Neural progenitor cell (in vitro differentiated cells): ENCODE results near the gene SEMA4D. TPM values are rescaled to one million over a fixed set of nuclear protein-coding genes. Genes with fewer than 3 reads are reported as not detected.

Experiments
- DNase-seq: peaks from one replicate; pipeline ENCODE4 v3.0.0-alpha.2; 2016; ENCODE audit warnings: low spot score
- H2AFZ ChIP-seq: fragments of 200-600 bp; sonication (generic); replicated peaks from 2 replicates; pipeline ENCODE4 v1.6.1; 2016; ENCODE audit warnings: antibody characterized with exemption
- H3F3A ChIP-seq: fragments of 200-600 bp; sonication (generic); 2 replicates; pipeline ENCODE4 v1.6.1; 2016; ENCODE audit warnings: antibody characterized with exemption, low read depth
- H3K27ac ChIP-seq: fragments of 200-600 bp; sonication (generic); 2 replicates; pipeline ENCODE4 v1.5.1; 2016; ENCODE audit warnings: mild to moderate bottlenecking
- H3K27me3 ChIP-seq: fragments of 200-600 bp; sonication (generic); 2 replicates; pipeline ENCODE4 v1.6.1; 2016; ENCODE audit warnings: mild to moderate bottlenecking, moderate library complexity
- H3K36me3 ChIP-seq: fragments of 200-600 bp; sonication (generic); 2 replicates; pipeline ENCODE4 v1.5.1; 2016
- H3K4me1 ChIP-seq: fragments of 200-600 bp; sonication (generic); 2 replicates; pipeline ENCODE4 v1.6.1; 2016; ENCODE audit warnings: mixed run types
- H3K4me2 ChIP-seq: fragments of 200-600 bp; sonication (generic); 2 replicates; pipeline ENCODE4 v1.6.1; 2016
- H3K4me3 ChIP-seq: fragments of 200-600 bp; sonication (generic); 2 replicates; pipeline ENCODE4 v1.5.1; 2016
- H3K79me2 ChIP-seq: fragments of 200-600 bp; sonication (generic); 2 replicates; pipeline ENCODE4 v1.6.1; 2016; ENCODE audit warnings: low read depth
- H3K9ac ChIP-seq: fragments of 200-600 bp; sonication (generic); 2 replicates; pipeline ENCODE4 v1.6.1; 2016
- H3K9me3 ChIP-seq: fragments of 200-600 bp; sonication (generic); 2 replicates; pipeline ENCODE4 v1.5.1; 2016; ENCODE audit warnings: low read depth
- H4K20me1 ChIP-seq: fragments of 200-600 bp; sonication (generic); 2 replicates; pipeline ENCODE4 v1.6.1; 2016; ENCODE audit warnings: low read depth
- H3K27ac Mint-ChIP-seq: 3 replicates; pipeline ENCODE4 v1.8.0; 2021; ENCODE audit warnings: mixed read lengths
- H3K27me3 Mint-ChIP-seq: 2 replicates; pipeline ENCODE4 v1.8.0; 2022; ENCODE audit warnings: low read depth, mild to moderate bottlenecking, inconsistent platforms, moderate library complexity, mixed read lengths; ENCODE audit not compliant: insufficient read depth
- H3K36me3 Mint-ChIP-seq: 3 replicates; pipeline ENCODE4 v1.8.0; 2021; ENCODE audit warnings: mixed read lengths
- H3K4me1 Mint-ChIP-seq: 3 replicates; pipeline ENCODE4 v1.8.0; 2021; ENCODE audit warnings: mixed read lengths
- H3K4me3 Mint-ChIP-seq: 3 replicates; pipeline ENCODE4 v1.8.0; 2021; ENCODE audit warnings: mild to moderate bottlenecking, moderate library complexity, mixed read lengths
- H3K9me3 Mint-ChIP-seq: 3 replicates; pipeline ENCODE4 v1.8.0; 2020; ENCODE audit warnings: mixed read lengths
- EZH2 ChIP-seq: fragments of 200-600 bp; sonication (generic); IDR thresholded peaks from 2 replicates; pipeline ENCODE4 v1.6.1; 2017; ENCODE audit warnings: antibody characterized with exemption, mild to moderate bottlenecking, moderate library complexity
- EZH2phosphoT487 ChIP-seq: fragments of 200-600 bp; sonication (generic); IDR thresholded peaks from 2 replicates; pipeline ENCODE4 v1.6.1; 2017; ENCODE audit warnings: antibody characterized with exemption
- total RNA-seq: library from RNA; depleted of rRNA; stranded (reverse); fragments of >200 nt; gene quantifications from 2 replicates; pipeline ENCODE4 v1.2.3, GENCODE V29; 2015; ENCODE audit warnings: low replicate concordance
- TF ChIP-seq, protein P1 (sequence below): fragments of 200-600 bp; sonication (generic); IDR thresholded peaks from 2 replicates; pipeline ENCODE4 v1.5.1; 2017; ENCODE audit warnings: antibody characterized with exemption, mild to moderate bottlenecking

SEMA4D gene
- total RNA-seq, 1 donor from 2014 or later, result 19.1 TPM

DNA sequence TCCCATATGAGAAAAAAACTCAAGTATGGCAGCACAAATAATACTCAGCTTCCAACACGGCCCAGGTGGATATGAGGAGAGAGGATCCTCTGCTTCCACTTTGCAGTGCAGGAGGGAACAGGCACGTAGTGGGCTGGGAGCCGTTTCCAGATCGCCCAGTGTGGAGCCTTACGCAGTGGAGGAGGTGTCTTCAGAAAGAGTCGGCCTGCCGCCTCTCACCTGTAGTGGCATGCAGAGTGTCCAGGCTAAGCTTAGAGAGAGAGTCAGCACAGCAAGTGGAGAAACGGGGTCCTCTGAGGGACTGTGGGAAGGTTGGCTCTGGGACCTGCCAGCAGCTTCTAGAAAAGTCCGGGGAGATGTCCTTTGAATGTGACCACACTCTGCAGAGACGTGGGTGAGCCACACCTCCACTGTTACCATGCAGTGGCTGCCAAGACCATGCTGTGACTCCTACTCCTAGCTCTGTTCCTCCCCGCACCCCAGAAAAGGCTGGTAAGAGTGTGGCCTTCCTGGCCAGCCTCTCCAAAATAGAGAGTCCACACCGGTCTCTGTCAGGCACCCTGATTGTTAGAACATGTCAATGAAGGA lies 3.5 kb upstream of the SEMA4D start:
- no peak overlapping the region for H2AFZ ChIP-seq
- H3K27ac Mint-ChIP-seq, result no peak overlapping the region
- no peaks in the 10 kb centered on the region for H3K27me3 ChIP-seq

DNA sequence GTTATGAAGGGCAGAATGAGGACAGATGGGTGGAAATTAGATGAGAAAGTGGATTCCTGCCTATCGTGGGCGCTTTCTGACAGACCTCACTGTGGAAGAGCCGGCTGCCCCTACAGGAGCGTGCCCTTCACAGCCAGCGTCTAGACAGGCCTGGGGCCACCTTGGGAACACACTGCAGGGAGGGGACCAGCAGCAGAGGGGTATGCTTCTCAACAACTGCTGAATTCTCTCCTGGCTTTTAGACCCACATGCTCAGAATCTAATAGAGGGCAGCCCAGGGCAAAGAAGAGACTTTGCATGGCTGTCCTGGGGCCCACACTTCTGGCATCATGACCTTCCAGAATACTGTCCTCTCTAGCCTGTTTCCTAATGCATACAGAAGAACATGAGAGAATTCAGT lies 2.1 kb upstream of the SEMA4D start:
- Histone ChIP-seq H3K79me2 (peaks cover 23% of the 10 kb centered on the region), H3K27ac (no peak overlapping the region), H3K4me1 (peaks cover 19% of the 10 kb centered on the region), H2AFZ (no peak overlapping the region), H3K36me3 (no peaks in the 10 kb centered on the region), H3F3A (peaks cover 8% of the 10 kb centered on the region), H3K4me3 (no peak overlapping the region), H3K9ac (no peak overlapping the region), H3K9me3 (no peaks in the 10 kb centered on the region), H3K4me2 (no peak overlapping the region), H4K20me1 (peaks cover 22% of the 10 kb centered on the region), H3K27me3 (no peaks in the 10 kb centered on the region)
- H3K9me3 Mint-ChIP-seq, result no peaks in the 10 kb centered on the region
- peaks cover 21% of the 10 kb centered on the region for H3K4me1 Mint-ChIP-seq
- H3K4me3 Mint-ChIP-seq, result no peak overlapping the region
- no peaks in the 10 kb centered on the region for H3K36me3 Mint-ChIP-seq
- TF ChIP-seq EZH2phosphoT487 (no peak), EZH2 (no peak)
- TF ChIP-seq, protein P1, sequence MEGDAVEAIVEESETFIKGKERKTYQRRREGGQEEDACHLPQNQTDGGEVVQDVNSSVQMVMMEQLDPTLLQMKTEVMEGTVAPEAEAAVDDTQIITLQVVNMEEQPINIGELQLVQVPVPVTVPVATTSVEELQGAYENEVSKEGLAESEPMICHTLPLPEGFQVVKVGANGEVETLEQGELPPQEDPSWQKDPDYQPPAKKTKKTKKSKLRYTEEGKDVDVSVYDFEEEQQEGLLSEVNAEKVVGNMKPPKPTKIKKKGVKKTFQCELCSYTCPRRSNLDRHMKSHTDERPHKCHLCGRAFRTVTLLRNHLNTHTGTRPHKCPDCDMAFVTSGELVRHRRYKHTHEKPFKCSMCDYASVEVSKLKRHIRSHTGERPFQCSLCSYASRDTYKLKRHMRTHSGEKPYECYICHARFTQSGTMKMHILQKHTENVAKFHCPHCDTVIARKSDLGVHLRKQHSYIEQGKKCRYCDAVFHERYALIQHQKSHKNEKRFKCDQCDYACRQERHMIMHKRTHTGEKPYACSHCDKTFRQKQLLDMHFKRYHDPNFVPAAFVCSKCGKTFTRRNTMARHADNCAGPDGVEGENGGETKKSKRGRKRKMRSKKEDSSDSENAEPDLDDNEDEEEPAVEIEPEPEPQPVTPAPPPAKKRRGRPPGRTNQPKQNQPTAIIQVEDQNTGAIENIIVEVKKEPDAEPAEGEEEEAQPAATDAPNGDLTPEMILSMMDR, result no peak
- no peak overlapping the region for H3K27ac Mint-ChIP-seq
- no peak for DNase-seq
- H3K27me3 Mint-ChIP-seq, result peaks cover 3% of the 10 kb centered on the region

More for the DNA sequence above, 3.5 kb upstream of the SEMA4D start:
- H3K9ac ChIP-seq, result no peak overlapping the region
- H3K79me2 ChIP-seq, result peaks cover 9% of the 10 kb centered on the region
- H3K4me2 ChIP-seq, result no peak overlapping the region
- H3K27ac ChIP-seq, result no peak overlapping the region
- Mint-ChIP-seq H3K4me1 (peaks cover 23% of the 10 kb centered on the region), H3K36me3 (no peaks in the 10 kb centered on the region), H3K9me3 (no peaks in the 10 kb centered on the region), H3K27me3 (peaks cover 2% of the 10 kb centered on the region), H3K4me3 (peak overlapping the region; percentile 12)
- H3K9me3 ChIP-seq, result no peaks in the 10 kb centered on the region
- DNase-seq, result no peak
- peaks cover 20% of the 10 kb centered on the region for H3K4me1 ChIP-seq
- peaks cover 8% of the 10 kb centered on the region for H3F3A ChIP-seq
- no peak overlapping the region for H3K4me3 ChIP-seq
- no peak for TF ChIP-seq EZH2
- TF ChIP-seq, protein P1, result no peak
- TF ChIP-seq EZH2phosphoT487, result no peak
- H3K36me3 ChIP-seq, result no peaks in the 10 kb centered on the region
- H4K20me1 ChIP-seq, result peaks cover 8% of the 10 kb centered on the region

DNA sequence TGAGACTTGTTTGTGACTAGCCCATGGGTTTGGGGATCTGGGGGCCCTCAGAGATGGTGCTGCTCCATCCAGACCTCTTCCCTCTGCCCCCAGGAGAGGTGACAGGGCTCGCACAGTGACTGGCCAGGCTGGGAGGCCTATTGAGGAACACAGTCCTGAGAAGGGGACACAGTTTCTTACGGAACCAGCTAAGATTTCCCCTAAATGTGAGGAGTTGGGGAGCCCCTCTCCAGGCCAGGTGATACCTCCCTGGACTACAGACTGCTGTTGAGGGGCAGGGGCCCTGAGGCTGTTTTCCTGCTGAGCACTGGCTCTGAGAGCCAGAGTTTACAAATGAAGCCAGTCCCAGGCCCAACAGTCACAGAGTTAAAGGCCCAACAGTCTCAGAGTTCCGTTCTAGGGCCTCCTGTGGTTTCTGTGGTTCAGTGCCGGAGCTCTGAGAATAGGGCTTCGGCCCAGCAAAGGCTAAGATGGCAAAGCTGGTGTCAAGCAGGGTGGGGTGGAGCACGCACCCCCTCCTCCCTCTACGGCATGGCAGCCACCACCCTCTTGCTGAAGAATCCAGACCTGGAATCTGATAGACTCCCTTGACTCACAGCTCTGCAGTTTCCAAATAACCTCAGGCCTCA lies 1.1 kb upstream of the SEMA4D start:
- Histone ChIP-seq H3K27me3 (no peaks in the 10 kb centered on the region), H3K27ac (no peak overlapping the region), H2AFZ (no peak overlapping the region), H3K36me3 (no peaks in the 10 kb centered on the region), H4K20me1 (peaks cover 31% of the 10 kb centered on the region), H3K4me3 (no peak overlapping the region), H3K9ac (no peak overlapping the region), H3K4me1 (peaks cover 26% of the 10 kb centered on the region), H3K4me2 (no peak overlapping the region), H3K9me3 (no peaks in the 10 kb centered on the region), H3F3A (peaks cover 9% of the 10 kb centered on the region), H3K79me2 (peaks cover 33% of the 10 kb centered on the region)
- TF ChIP-seq EZH2phosphoT487, result no peak
- no peak for TF ChIP-seq EZH2
- TF ChIP-seq, protein P1, result no peak
- peak overlapping the region; percentile 48 for H3K27ac Mint-ChIP-seq
- DNase-seq, result no peak
- peak overlapping the region; percentile 89 for H3K4me3 Mint-ChIP-seq
- H3K9me3 Mint-ChIP-seq, result no peaks in the 10 kb centered on the region
- peaks cover 30% of the 10 kb centered on the region for H3K4me1 Mint-ChIP-seq
- H3K36me3 Mint-ChIP-seq, result peaks cover 2% of the 10 kb centered on the region
- H3K27me3 Mint-ChIP-seq, result peaks cover 3% of the 10 kb centered on the region
